Muscle of arm (tissue), 12 donors: ENCODE results near the gene DNAL4. TPM values are rescaled to one million over a fixed set of nuclear protein-coding genes. Genes with fewer than 3 reads are reported as not detected.
A peak's percentile ranks its signal among the peaks of the same experiment; 100 is the strongest.

Experiments used
- DNase-seq: peaks from one replicate; pipeline ENCODE4 v3.0.0-alpha.2; 2013
- polyA plus RNA-seq, 12 donors: library from polyadenylated mRNA; unstranded; fragments of 120-200 nt; gene quantifications; one replicate each; pipeline ENCODE4 v1.2.1, GENCODE V29; 2013; ENCODE audit not compliant: insufficient read length in 12 of 12

DNAL4 gene
- polyA plus RNA-seq, 12 donors, result 9.0 to 33.7 (median 12.0) TPM; not detected in 1

GRCh38 chr22:38741166-38741565, 52.8 kb downstream of the DNAL4 start:
- no peak for DNase-seq

- no peak for DNase-seq
Measured at GRCh38 chr22:38740754-38741153, 53.2 kb downstream of the DNAL4 start.

- DNase-seq, result no peak
Measured at GRCh38 chr22:38740116-38740723, 53.7 kb downstream of the DNAL4 start.

- DNase-seq, result no peak
Measured at GRCh38 chr22:38739300-38740055, 54.5 kb downstream of the DNAL4 start.

GRCh38 chr22:38738475-38739070, 55.4 kb downstream of the DNAL4 start:
- no peak for DNase-seq

- DNase-seq, result no peak
Measured at GRCh38 chr22:38737302-38738060, 56.5 kb downstream of the DNAL4 start.

- no peak for DNase-seq
Measured at GRCh38 chr22:38736257-38736570, 57.7 kb downstream of the DNAL4 start.

- no peak for DNase-seq
Measured at GRCh38 chr22:38735465-38736256, 58.3 kb downstream of the DNAL4 start.

- DNase-seq, result no peak
Measured at GRCh38 chr22:38735126-38735464, 58.8 kb downstream of the DNAL4 start.

- DNase-seq, result no peak
Measured at GRCh38 chr22:38734421-38735100, 59.4 kb downstream of the DNAL4 start.

- peak; percentile 39 for DNase-seq
Measured at GRCh38 chr22:38733724-38734381, 60.1 kb downstream of the DNAL4 start.

- DNase-seq, result no peak
Measured at GRCh38 chr22:38733329-38733723, 60.6 kb downstream of the DNAL4 start.

GRCh38 chr22:38732251-38732815, 61.6 kb downstream of the DNAL4 start:
- no peak for DNase-seq

- DNase-seq, result no peak
Measured at GRCh38 chr22:38731703-38732161, 62.2 kb downstream of the DNAL4 start.

GRCh38 chr22:38730411-38730871, 63.5 kb downstream of the DNAL4 start:
- DNase-seq, result no peak

GRCh38 chr22:38729946-38730345, 64.0 kb downstream of the DNAL4 start:
- no peak for DNase-seq

- no peak for DNase-seq
Measured at GRCh38 chr22:38728871-38729796, 64.8 kb downstream of the DNAL4 start.
